Limb (tissue), 2 donors: ENCODE measurements around the gene CAMTA2.
"Not testable (repeated sequence)": the region's sequence is repeated elsewhere in the genome, so short reads cannot be mapped to it uniquely, and the experiment has no call there.

Source experiments
- DNase-seq, 2 donors: peaks; one replicate each; pipeline ENCODE4 v3.0.0-alpha.2; 2016; ENCODE audit errors: extremely low spot score in 2 of 2

CAMTA2 gene

GRCh38 chr17:4933646-4934045 is 53.8 kb downstream of the CAMTA2 start:
- no peak for DNase-seq

GRCh38 chr17:4932756-4933155 is 54.7 kb downstream of the CAMTA2 start:
- no peak for DNase-seq

- DNase-seq = no peak
Observed at GRCh38 chr17:4931963-4932362, 55.5 kb downstream of the CAMTA2 start, which contains the start of gene GP1BA. TSS of gene GP1BA (plus strand) at chr17:4932277. CDS start at chr17:4932605, 328 bp downstream.

GRCh38 chr17:4928881-4929280 is 58.6 kb downstream of the CAMTA2 start:
- DNase-seq = no peak

- DNase-seq = not testable (repeated sequence)
Observed at GRCh38 chr17:4926577-4927335, 60.7 kb downstream of the CAMTA2 start.

GRCh38 chr17:4921320-4921719 is 66.2 kb downstream of the CAMTA2 start:
- DNase-seq = no peak

- no peak for DNase-seq
Observed at GRCh38 chr17:4920351-4921048, 67.0 kb downstream of the CAMTA2 start.

GRCh38 chr17:4919511-4920047 is 67.9 kb downstream of the CAMTA2 start:
- DNase-seq = no peak
